Inferior parietal cortex (tissue), 1 donor: ENCODE results near the gene DRAXIN.

Source experiments
- DNase-seq: peaks from one replicate; pipeline ENCODE4 v3.0.0-alpha.2; 2016; ENCODE audit errors: extremely low spot score

Gene DRAXIN

DNA sequence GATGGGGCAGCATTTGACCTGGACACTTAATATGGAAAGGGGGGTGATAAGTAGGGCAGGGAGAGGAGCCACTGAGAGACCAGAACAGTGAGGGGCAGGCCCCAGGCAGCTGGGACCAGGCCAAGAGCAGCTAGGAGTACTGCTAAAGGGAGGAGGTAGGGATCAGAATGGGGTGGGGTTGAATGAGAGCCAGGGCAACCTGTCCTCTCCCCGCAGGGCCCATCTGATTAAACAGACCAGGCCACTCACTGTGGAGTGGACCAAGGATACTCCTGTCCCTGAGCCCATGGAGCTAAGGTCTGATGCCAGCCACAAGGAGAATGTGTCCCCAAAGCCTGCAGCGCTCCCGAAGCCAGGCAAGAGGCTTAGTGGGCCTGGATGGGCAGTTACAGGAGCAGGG is 72.6 kb downstream of the DRAXIN start:
- DNase-seq: no peak

DNA sequence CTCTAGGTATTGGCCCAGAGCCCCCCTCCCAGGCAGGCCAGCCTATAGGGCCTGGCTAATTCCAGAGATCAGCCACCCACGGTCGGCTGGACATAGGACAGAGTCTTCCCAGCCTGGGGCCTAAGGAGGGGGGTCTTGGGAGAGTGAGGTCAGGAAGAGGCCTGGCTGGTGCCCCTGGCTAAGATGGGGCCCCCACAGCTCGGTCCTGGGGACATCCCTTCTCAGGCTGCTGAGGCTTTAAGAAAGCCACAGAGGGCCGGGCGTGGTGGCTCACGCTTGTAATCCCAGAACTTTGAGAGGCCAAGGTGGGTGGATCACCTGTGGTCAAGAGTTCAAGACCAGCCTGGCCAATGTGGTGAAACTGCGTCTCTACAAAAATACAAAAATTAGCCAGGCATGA is 73.0 kb downstream of the DRAXIN start:
- no peak for DNase-seq

DNA sequence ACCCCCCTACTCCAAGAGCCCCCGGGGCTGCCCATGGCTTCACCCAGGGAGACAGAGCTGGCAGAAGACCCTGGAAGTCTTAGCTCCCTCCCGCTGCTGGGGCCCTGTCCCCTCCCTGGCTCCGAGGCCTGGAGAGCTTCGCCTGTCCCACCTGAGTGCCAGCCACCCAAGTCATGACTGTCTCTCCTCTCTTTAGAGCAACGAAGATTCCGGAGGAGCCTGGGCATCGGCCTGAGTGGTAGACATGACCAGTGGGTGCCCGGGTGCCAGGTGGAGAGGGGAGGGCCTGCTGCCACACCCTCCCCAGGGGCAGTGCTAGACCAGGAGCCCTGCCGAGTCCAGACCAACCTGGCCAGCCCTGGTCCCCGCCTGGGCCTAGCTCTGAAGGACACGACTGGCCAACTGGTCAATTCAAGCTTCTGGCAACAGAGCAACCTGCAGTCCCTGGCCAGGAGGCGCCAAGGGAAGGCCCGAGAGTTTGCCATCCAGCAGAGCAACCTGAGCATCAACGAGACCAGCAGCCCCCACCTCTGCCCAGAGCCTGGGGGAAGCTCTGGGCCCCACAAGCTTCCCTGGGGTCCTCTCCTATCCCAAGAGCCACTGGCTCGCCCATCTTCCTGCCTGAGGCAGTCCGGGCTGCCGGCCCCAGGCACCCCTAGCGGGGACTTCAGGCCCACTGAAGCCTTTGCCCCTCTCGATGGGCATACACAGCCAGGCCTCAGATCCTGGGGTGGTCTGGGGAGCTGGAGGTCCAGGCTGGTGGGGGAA is 74.3 kb downstream of the DRAXIN start:
- DNase-seq: no peak

- no peak for DNase-seq
These were observed 74.9 kb downstream of the DRAXIN start for GRCh38 chr1:11766429-11766776.

GRCh38 chr1:11767922-11768704 is 76.6 kb downstream of the DRAXIN start:
- DNase-seq: no peak

GRCh38 chr1:11768821-11769220 is 77.3 kb downstream of the DRAXIN start:
- DNase-seq: no peak

GRCh38 chr1:11769274-11769673 is 77.8 kb downstream of the DRAXIN start:
- no peak for DNase-seq

- no peak for DNase-seq
These were observed 78.5 kb downstream of the DRAXIN start for GRCh38 chr1:11770011-11770410.

DNA sequence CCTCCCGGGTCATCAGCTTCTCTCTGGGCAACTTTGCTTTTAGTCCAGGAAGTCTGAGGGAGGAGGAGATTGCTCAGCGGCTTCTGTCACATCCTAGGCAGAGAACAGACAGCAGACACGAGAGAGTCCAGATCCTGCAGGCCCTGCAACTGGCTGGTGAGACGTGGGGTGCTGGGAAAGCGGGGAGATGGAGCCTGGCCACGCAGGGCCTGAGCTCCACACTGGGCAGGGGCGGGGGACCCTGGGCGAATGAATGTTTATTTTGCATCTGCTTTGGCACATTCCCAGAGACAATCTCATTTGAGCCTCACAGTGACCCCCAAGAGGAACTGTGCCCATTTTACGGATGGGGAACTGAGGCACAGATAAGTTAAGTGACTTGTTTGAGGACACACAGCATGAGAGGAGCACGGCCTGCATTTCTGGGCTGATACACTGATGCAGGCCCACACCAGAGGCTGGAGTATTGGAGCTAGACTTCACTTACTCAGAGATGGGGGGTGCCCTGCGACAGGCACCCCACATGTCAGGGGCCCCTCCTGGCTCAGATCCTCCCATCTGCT is 80.1 kb downstream of the DRAXIN start:
- DNase-seq: no peak

GRCh38 chr1:11772458-11772857 is 80.9 kb downstream of the DRAXIN start:
- DNase-seq: no peak

DNA sequence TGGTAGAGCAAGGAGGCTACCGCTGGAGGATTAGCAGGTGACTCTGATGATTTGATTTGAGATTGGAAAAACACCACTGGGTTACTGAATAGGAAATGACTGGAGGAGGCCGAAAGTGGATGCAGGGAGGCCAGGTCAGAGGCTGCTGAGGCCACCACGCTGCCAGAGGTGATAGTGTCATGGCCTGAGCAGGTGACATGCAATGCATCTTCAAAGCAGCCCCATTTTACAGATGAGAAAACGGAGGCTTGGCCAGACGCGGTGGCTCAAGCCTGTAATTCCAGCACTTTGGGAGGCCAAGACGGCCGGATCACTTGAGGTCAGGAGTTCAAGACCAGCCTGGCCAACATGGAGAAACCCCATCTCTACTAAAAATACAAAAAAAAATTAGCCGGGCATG is 83.2 kb downstream of the DRAXIN start:
- DNase-seq: no peak
